Right atrium auricular region (tissue), 2 donors: ENCODE results near the gene ZDHHC4. TPM values are rescaled to one million over a fixed set of nuclear protein-coding genes. Genes with fewer than 3 reads are reported as not detected.
A peak's percentile ranks its signal among the peaks of the same experiment; 100 is the strongest.

Source experiments
- DNase-seq: peaks from one replicate; pipeline ENCODE4 v3.0.0-alpha.2; 2019; ENCODE audit warnings: low spot score
- H3K27ac ChIP-seq, 2 donors: fragments of 200-600 bp; sonication (generic); 1 replicate in 1 of 2; 2 replicates in 1 of 2; pipeline ENCODE4 v1.5.1; 2016 to 2019
- H3K27me3 ChIP-seq, 2 donors: fragments of 200-600 bp; sonication (generic); one replicate each; pipeline versions ENCODE4 v1.5.1 to v1.6.0; 2017 to 2019
- H3K36me3 ChIP-seq: fragments of 200-600 bp; sonication (generic); one replicate; pipeline ENCODE4 v1.5.1; 2016
- H3K4me1 ChIP-seq, 2 donors: fragments of 200-600 bp; sonication (generic); one replicate each; pipeline versions ENCODE4 v1.5.1 to v1.6.0; 2017 to 2019
- H3K4me3 ChIP-seq, 2 donors: fragments of 200-600 bp; sonication (generic); 1 replicate in 1 of 2; 2 replicates in 1 of 2; pipeline ENCODE4 v1.5.1; 2017 to 2019; ENCODE audit warnings: mild to moderate bottlenecking in 1 of 2, moderate library complexity in 1 of 2
- H3K9me3 ChIP-seq, 2 donors: fragments of 200-600 bp; sonication (generic); one replicate each; pipeline ENCODE4 v1.5.1; 2019
- CTCF ChIP-seq, 2 donors: fragments of 200-600 bp; sonication (generic); IDR thresholded peaks; one replicate each; pipeline ENCODE4 v1.5.1; 2019; ENCODE audit warnings: antibody characterized with exemption in 2 of 2
- total RNA-seq, 2 donors: library from RNA; depleted of rRNA; stranded (reverse); fragments of >200 nt; gene quantifications; one replicate each; pipeline ENCODE4 v1.1.0, GENCODE V29; 2016

ZDHHC4 gene
- total RNA-seq, 2 donors from 2014 or later = 37.5 to 48.4 TPM

- Histone ChIP-seq H3K27me3 (no peaks in the 10 kb centered on the region), H3K9me3 (no peaks in the 10 kb centered on the region), H3K4me1 (peaks cover 0 to 21% of the 10 kb centered on the region in 2 donors), H3K36me3 (peaks cover 17% of the 10 kb centered on the region), H3K27ac (peak overlapping the region; percentile 37 to 46), H3K4me3 (peak overlapping the region; percentile 73 to 91)
- TF ChIP-seq CTCF (IDR thresholded peaks at IDR 0.05) = peak in 1 of 2 donors; percentile 30
- DNase-seq = no peak
Measured at GRCh38 chr7:6637544-6638229, 60.4 kb downstream of the ZDHHC4 start.

Other genes with a start within 250 kb of the ZDHHC4 start
- gene FAM220A, start 228.5 kb upstream of the ZDHHC4 start, total RNA-seq = 10 to 100 TPM; 18.8 to 25.4 TPM
- gene RAC1, start 202.9 kb upstream of the ZDHHC4 start, total RNA-seq = 100 to 1,000 TPM in 1 of 2 donors, 10 to 100 TPM in 1; 87.8 to 109 TPM
- 1 to 10 TPM; 5.7 to 9.4 TPM for gene DAGLB, start 129.5 kb upstream of the ZDHHC4 start, total RNA-seq
- 10 to 100 TPM; 57.6 to 64.7 TPM for gene KDELR2, start 93.3 kb upstream of the ZDHHC4 start, total RNA-seq
- gene GRID2IP, start 26.0 kb upstream of the ZDHHC4 start, total RNA-seq = under 1 TPM in 1 of 2 donors, not detected in 1; 0.28 TPM
- gene INTS15, start 12.6 kb downstream of the ZDHHC4 start, total RNA-seq = 10 to 100 TPM; 12.5 to 19.5 TPM
- gene ZNF853, start 38.2 kb downstream of the ZDHHC4 start, total RNA-seq = 10 to 100 TPM; 13.3 to 25.2 TPM
- gene ZNF316, start 59.9 kb downstream of the ZDHHC4 start, total RNA-seq = 10 to 100 TPM in 1 of 2 donors, 1 to 10 TPM in 1; 9.0 to 12.6 TPM
- gene ZNF12, start 129.5 kb downstream of the ZDHHC4 start, total RNA-seq = 10 to 100 TPM; 13.9 to 14.2 TPM
- under 1 TPM in 1 of 2 donors, not detected in 1; 0.19 TPM for gene RSPH10B2, start 176.6 kb downstream of the ZDHHC4 start, total RNA-seq
- 10 to 100 TPM; 12.0 to 18.5 TPM for gene CCZ1B, start 248.8 kb downstream of the ZDHHC4 start, total RNA-seq